IMR-90 (cell line): ENCODE measurements around the gene SMAP1. TPM values are rescaled to one million over a fixed set of nuclear protein-coding genes. Genes with fewer than 3 reads are reported as not detected.

Source experiments
- ATAC-seq: fragments of 200-7000 bp; cut with Tn5 transposase; 2 replicates; pipeline ENCODE4 v1.9.1; 2020; ENCODE audit warnings: low read depth, mild to moderate bottlenecking, moderate library complexity
- BruUV-seq: library from RNA; stranded (reverse); fragments of 400-500 nt; replicated peaks from 2 replicates; lab custom pipeline; 2021; lab: Mats Ljungman, UMichigan
- CTCF ChIA-PET: fragments of 300-600 bp; formaldehyde crosslinking; extraction: SDS; loops from one replicate; lab custom pipeline; 2021; ENCODE audit warnings: antibody characterized with exemption; lab: Yijun Ruan, JAX
- POLR2A ChIA-PET: fragments of 300-600 bp; sonication (Branson Sonifier 250); formaldehyde crosslinking; loops from one replicate; lab custom pipeline; 2022; ENCODE audit warnings: antibody characterized with exemption; ENCODE audit not compliant: unreplicated experiment; lab: Charles Lee
- DNase-seq: peaks from one replicate; pipeline ENCODE4 v3.0.0; 2013
- H2AFZ ChIP-seq: replicated peaks from 2 replicates; pipeline ENCODE3; 2013; ENCODE audit warnings: low read length, mild to moderate bottlenecking; ENCODE audit not compliant: poor library complexity
- H2AK5ac ChIP-seq: 2 replicates; pipeline ENCODE4 v1.6.1; 2013; ENCODE audit warnings: low read depth, low read length, inconsistent platforms
- H2AK9ac ChIP-seq: replicated peaks from 2 replicates; pipeline ENCODE3; 2013; ENCODE audit warnings: mild to moderate bottlenecking, low read depth, low read length, moderate library complexity; ENCODE audit not compliant: poor library complexity
- H2BK120ac ChIP-seq: 2 replicates; pipeline ENCODE4 v1.6.1; 2013; ENCODE audit warnings: low read depth, low read length, inconsistent platforms
- H2BK15ac ChIP-seq: 3 replicates; pipeline ENCODE4 v1.6.1; 2013; ENCODE audit warnings: low read depth, low read length, inconsistent platforms
- H2BK20ac ChIP-seq: 2 replicates; pipeline ENCODE4 v1.6.1; 2013; ENCODE audit warnings: low read depth, mild to moderate bottlenecking, inconsistent platforms, low read length, moderate library complexity
- H2BK5ac ChIP-seq: 2 replicates; pipeline ENCODE4 v1.6.1; 2013; ENCODE audit warnings: mild to moderate bottlenecking, low read depth, low read length, inconsistent platforms; ENCODE audit not compliant: poor library complexity, severe bottlenecking
- H3K14ac ChIP-seq: replicated peaks from 2 replicates; pipeline ENCODE4 v1.6.1; 2013; ENCODE audit warnings: low read depth, low read length, inconsistent platforms
- H3K18ac ChIP-seq: 2 replicates; pipeline ENCODE4 v1.6.1; 2013; ENCODE audit warnings: low read depth, low read length, control low read depth
- H3K23ac ChIP-seq: 2 replicates; pipeline ENCODE4 v1.6.1; 2013; ENCODE audit warnings: low read depth, low read length, inconsistent platforms
- H3K27ac ChIP-seq: 2 replicates; pipeline ENCODE4 v1.5.1; 2013; ENCODE audit warnings: mild to moderate bottlenecking, control low read depth, low read length; ENCODE audit not compliant: insufficient read depth
- H3K27me3 ChIP-seq: 2 replicates; pipeline ENCODE4 v1.6.1; 2013; ENCODE audit warnings: low read length; ENCODE audit not compliant: control insufficient read depth, insufficient read depth
- H3K36me3 ChIP-seq: 2 replicates; pipeline ENCODE4 v1.6.1; 2013; ENCODE audit warnings: low read length, mixed read lengths; ENCODE audit not compliant: control insufficient read depth, insufficient read depth
- H3K4ac ChIP-seq: 2 replicates; pipeline ENCODE4 v1.6.1; 2013; ENCODE audit warnings: low read depth, low read length, inconsistent platforms
- H3K4me1 ChIP-seq: 2 replicates; pipeline ENCODE4 v1.6.1; 2013; ENCODE audit warnings: low read length, mixed read lengths; ENCODE audit not compliant: control insufficient read depth, insufficient read depth
- H3K4me2 ChIP-seq: 2 replicates; pipeline ENCODE4 v1.6.1; 2013; ENCODE audit warnings: low read depth, mild to moderate bottlenecking, control low read depth, low read length, moderate library complexity
- H3K4me3 ChIP-seq: 2 replicates; pipeline ENCODE4 v1.5.1; 2013; ENCODE audit warnings: low read depth, mild to moderate bottlenecking, control low read depth, low read length, moderate library complexity; ENCODE audit not compliant: insufficient read depth
- H3K56ac ChIP-seq: 2 replicates; pipeline ENCODE4 v1.6.1; 2013; ENCODE audit warnings: low read length, inconsistent platforms; ENCODE audit not compliant: insufficient read depth; ENCODE audit errors: extremely low read depth
- H3K79me1 ChIP-seq, 2 experiments: 2 replicates each; pipeline ENCODE4 v1.6.1; 2013; ENCODE audit warnings: low read length in 2 of 2, inconsistent platforms in 1 of 2, low read depth in 1 of 2
- H3K9ac ChIP-seq: 2 replicates; pipeline ENCODE4 v1.6.1; 2013; ENCODE audit warnings: low read depth, low read length, control low read depth
- H3K9me1 ChIP-seq: 2 replicates; pipeline ENCODE4 v1.6.1; 2013; ENCODE audit warnings: low read length, inconsistent platforms; ENCODE audit not compliant: insufficient read depth
- H3K9me3 ChIP-seq: 2 replicates; pipeline ENCODE4 v1.6.1; 2013; ENCODE audit warnings: low read length; ENCODE audit not compliant: control insufficient read depth, insufficient read depth
- H4K20me1 ChIP-seq: 2 replicates; pipeline ENCODE4 v1.6.1; 2013; ENCODE audit warnings: low read length, inconsistent platforms; ENCODE audit not compliant: insufficient read depth
- H4K5ac ChIP-seq: 2 replicates; pipeline ENCODE4 v1.6.1; 2013; ENCODE audit warnings: mild to moderate bottlenecking, low read depth, low read length, control low read depth
- H4K8ac ChIP-seq, 2 experiments: 2 replicates each; pipeline ENCODE4 v1.6.1; 2013; ENCODE audit warnings: low read depth in 2 of 2, low read length in 2 of 2, control low read depth in 1 of 2, inconsistent platforms in 1 of 2
- H4K91ac ChIP-seq: 2 replicates; pipeline ENCODE4 v1.6.1; 2013; ENCODE audit warnings: low read depth, low read length, inconsistent platforms; ENCODE audit not compliant: insufficient read depth
- MAZ ChIP-seq: IDR thresholded peaks from 2 replicates; pipeline ENCODE4 v1.6.1; 2012; ENCODE audit warnings: low read depth, mild to moderate bottlenecking, low read length, improper control_type of control experiment, moderate library complexity, borderline replicate concordance
- RFX5 ChIP-seq: IDR thresholded peaks from 2 replicates; pipeline ENCODE4 v1.8.0; 2012; ENCODE audit warnings: low read depth, mild to moderate bottlenecking, low read length, moderate library complexity
- WGBS, 2 experiments: methylation state at CpG; one replicate each; pipeline versions ENCODE4 v1.1.5 to v1.1.7; 2013; ENCODE audit warnings: missing lambda C conversion rate in 2 of 2; ENCODE audit not compliant: insufficient read length in 1 of 2; ENCODE audit errors: extremely low coverage in 2 of 2; 5-methylcytosine and 5-hydroxymethylcytosine counted together
- dilution Hi-C: fragments of 300-500 bp; cut with HindIII; formaldehyde crosslinking; loops from one replicate; pipeline ENCODE4 v1.14.3; 2018; ENCODE audit warnings: low sequenced_read_pairs; ENCODE audit not compliant: unreplicated experiment
- in situ Hi-C: fragments of 300-500 bp; cut with MboI; formaldehyde crosslinking; loops from 3 replicates; pipeline ENCODE4 v1.14.3; 2019; ENCODE audit warnings: low sequenced_read_pairs, inconsistent platforms, mixed read lengths
- intact Hi-C: fragments of 100-400 bp; cut with micrococcal nuclease; formaldehyde crosslinking; loops from 2 replicates; pipeline ENCODE4 v1.10.0; 2022
- polyA plus RNA-seq, 3 experiments: library from polyadenylated mRNA; depleted of rRNA; stranded (reverse); fragments of >200 nt; gene quantifications; 2 replicates each; pipeline ENCODE4 v1.2.3, GENCODE V29; 2012; ENCODE audit warnings: low replicate concordance in 1 of 3
- total RNA-seq: library from RNA; depleted of rRNA; stranded (reverse); fragments of >200 nt; gene quantifications from 2 replicates; pipeline ENCODE4 v1.2.3, GENCODE V29; 2012

SMAP1 gene
- total and polyA plus RNA-seq, 2 of the 4 experiments (the other 2 are of a cell fraction) = 14.8 to 16.7 TPM

- no peak overlapping the region for H2BK5ac ChIP-seq
- no peak for ATAC-seq
These were observed 16.3 kb upstream of the SMAP1 start for GRCh38 chr6:70651326-70651905.

More at GRCh38 chr6:70651326-70651905, 16.3 kb upstream of the SMAP1 start:
- Histone ChIP-seq H3K9ac (no peak overlapping the region), H3K4me1 (no peaks in the 10 kb centered on the region), H2AK5ac (no peak overlapping the region), H2BK20ac (no peak overlapping the region), H4K91ac (no peak overlapping the region), H3K9me3 (no peaks in the 10 kb centered on the region), H3K14ac (no peak overlapping the region), H2BK15ac (no peak overlapping the region), H4K5ac (no peak overlapping the region), H3K18ac (no peak overlapping the region), H2AK9ac (no peak overlapping the region), H3K4me3 (no peak overlapping the region), H2AFZ (no peak overlapping the region), H3K56ac (no peak overlapping the region), H3K79me1 (no peaks in the 10 kb centered on the region), H3K23ac (no peak overlapping the region), H3K4me2 (no peak overlapping the region), H3K9me1 (no peaks in the 10 kb centered on the region), H4K20me1 (no peaks in the 10 kb centered on the region), H3K4ac (no peak overlapping the region), H2BK120ac (no peak overlapping the region), H3K27me3 (peaks cover 2% of the 10 kb centered on the region), H3K36me3 (no peaks in the 10 kb centered on the region), H3K27ac (no peak overlapping the region), H4K8ac (no peak overlapping the region)
- 100% methylated on average over 1 of the region's 3 CpGs; no CpG with 5 or more reads in 1 of the 2 experiments for WGBS, 2 experiments
- dilution Hi-C loops (no loop called here), intact Hi-C loops (no loop called here), in situ Hi-C loops (no loop called here)
- no peak for DNase-seq
- ChIA-PET CTCF (no interaction called here), POLR2A (no interaction called here)
- BruUV-seq = no TSS peak
- TF ChIP-seq RFX5 (no peak), MAZ (no peak)
